ENCODE results near the gene MRPL52.
"Not testable (repeated sequence)": the region's sequence is repeated elsewhere in the genome, so short reads cannot be mapped to it uniquely, and the experiment has no call there.

Gene MRPL52

DNA sequence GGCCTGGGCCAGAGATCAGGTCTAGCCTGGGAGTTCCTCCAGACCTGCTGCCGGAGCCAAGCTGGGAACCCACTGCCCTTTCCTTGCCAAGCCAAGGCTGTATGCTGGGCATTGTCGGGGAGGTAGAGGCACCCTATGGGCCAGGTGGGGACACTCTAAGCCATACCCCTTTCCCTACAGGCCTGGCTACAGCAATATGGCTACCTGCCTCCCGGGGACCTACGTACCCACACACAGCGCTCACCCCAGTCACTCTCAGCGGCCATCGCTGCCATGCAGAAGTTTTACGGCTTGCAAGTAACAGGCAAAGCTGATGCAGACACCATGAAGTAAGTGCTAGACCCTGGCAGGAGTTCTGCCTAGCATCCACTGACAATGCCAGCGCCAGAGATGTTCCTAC, 11.6 kb downstream of the MRPL52 start:
- no peak for DNase-seq

GRCh38 chr14:22841769-22842168, 12.1 kb downstream of the MRPL52 start:
- DNase-seq, result no peak

DNA sequence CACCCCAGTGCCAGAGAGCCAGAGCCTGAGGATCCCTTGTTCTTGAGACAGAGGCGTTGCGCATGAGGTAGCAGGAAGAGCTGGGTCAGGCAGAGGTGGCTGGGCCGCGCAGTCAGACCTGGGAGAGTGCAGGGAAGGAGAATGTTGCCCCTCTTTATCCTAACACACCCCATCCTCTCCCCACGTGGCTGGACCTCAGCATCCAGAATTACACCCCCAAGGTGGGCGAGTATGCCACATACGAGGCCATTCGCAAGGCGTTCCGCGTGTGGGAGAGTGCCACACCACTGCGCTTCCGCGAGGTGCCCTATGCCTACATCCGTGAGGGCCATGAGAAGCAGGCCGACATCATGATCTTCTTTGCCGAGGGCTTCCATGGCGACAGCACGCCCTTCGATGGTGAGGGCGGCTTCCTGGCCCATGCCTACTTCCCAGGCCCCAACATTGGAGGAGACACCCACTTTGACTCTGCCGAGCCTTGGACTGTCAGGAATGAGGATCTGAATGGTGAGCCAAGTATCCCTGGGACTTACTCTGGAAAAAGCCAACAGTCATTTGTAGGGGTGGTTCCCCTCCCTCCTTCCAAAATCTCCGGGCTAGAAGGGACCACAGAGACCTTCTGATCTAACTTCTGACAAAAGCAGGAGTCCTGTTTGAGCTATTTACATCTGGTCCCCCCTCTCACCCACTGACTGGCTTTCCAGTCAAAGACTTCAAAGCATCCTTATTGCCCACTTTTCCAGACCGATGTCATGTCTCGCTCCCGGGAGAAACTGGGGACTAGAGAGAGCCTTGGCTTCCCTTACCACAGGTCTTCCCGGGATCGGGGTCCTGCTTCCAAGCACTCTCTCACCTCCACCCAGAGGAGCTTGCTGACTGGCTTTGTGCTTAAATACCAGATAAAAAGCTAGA, 12.8 kb downstream of the MRPL52 start:
- no peak for DNase-seq

GRCh38 chr14:22843123-22843925, 13.6 kb downstream of the MRPL52 start:
- no peak for DNase-seq

DNA sequence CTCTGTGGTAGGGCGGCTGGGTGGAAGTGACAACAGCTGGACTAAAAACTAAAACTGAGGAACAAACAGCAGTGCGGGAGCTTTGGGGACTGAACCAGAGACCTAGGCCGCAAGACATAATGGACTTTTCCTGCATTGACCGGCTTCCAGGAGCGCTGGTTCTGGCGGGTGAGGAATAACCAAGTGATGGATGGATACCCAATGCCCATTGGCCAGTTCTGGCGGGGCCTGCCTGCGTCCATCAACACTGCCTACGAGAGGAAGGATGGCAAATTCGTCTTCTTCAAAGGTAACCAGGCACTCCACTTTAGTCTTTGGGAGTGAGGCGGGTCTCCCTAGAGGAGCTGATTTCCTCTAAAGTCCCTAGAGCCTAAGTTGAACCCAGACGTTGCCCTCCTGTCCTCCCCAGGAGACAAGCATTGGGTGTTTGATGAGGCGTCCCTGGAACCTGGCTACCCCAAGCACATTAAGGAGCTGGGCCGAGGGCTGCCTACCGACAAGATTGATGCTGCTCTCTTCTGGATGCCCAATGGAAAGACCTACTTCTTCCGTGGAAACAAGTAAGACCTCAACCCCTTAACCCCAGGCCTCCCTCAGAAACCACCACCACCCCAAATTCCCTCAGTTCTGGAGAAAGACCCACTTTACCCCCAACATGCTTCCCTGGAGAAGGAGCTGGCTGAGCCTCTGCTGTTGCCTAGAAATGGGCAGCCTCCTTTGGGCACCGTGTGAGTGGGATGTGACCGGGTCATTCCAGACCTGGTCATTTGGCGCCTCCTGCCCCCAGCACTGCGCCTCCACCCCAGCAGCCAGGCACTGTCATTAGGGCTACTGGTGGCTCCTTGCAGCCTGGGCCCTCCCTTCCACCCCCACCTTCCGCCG, 14.8 kb downstream of the MRPL52 start:
- no peak for DNase-seq

- no peak for DNase-seq
Measured at GRCh38 chr14:22845103-22845394, 15.4 kb downstream of the MRPL52 start.

DNA sequence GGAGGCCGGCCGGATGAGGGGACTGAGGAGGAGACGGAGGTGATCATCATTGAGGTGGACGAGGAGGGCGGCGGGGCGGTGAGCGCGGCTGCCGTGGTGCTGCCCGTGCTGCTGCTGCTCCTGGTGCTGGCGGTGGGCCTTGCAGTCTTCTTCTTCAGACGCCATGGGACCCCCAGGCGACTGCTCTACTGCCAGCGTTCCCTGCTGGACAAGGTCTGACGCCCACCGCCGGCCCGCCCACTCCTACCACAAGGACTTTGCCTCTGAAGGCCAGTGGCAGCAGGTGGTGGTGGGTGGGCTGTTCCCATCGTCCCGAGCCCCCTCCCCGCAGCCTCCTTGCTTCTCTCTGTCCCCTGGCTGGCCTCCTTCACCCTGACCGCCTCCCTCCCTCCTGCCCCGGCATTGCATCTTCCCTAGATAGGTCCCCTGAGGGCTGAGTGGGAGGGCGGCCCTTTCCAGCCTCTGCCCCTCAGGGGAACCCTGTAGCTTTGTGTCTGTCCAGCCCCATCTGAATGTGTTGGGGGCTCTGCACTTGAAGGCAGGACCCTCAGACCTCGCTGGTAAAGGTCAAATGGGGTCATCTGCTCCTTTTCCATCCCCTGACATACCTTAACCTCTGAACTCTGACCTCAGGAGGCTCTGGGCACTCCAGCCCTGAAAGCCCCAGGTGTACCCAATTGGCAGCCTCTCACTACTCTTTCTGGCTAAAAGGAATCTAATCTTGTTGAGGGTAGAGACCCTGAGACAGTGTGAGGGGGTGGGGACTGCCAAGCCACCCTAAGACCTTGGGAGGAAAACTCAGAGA, 16.3 kb downstream of the MRPL52 start:
- DNase-seq, result no peak

DNA sequence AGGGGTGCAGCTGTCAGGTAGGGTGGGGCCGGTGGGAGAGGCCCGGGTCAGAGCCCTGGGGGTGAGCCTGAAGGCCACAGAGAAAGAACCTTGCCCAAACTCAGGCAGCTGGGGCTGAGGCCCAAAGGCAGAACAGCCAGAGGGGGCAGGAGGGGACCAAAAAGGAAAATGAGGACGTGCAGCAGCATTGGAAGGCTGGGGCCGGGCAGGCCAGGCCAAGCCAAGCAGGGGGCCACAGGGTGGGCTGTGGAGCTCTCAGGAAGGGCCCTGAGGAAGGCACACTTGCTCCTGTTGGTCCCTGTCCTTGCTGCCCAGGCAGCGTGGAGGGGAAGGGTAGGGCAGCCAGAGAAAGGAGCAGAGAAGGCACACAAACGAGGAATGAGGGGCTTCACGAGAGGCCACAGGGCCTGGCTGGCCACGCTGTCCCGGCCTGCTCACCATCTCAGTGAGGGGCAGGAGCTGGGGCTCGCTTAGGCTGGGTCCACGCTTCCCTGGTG, 17.2 kb downstream of the MRPL52 start:
- DNase-seq, result no peak

- no peak for DNase-seq
Measured at GRCh38 chr14:22847661-22848341, 18.1 kb downstream of the MRPL52 start.

DNA sequence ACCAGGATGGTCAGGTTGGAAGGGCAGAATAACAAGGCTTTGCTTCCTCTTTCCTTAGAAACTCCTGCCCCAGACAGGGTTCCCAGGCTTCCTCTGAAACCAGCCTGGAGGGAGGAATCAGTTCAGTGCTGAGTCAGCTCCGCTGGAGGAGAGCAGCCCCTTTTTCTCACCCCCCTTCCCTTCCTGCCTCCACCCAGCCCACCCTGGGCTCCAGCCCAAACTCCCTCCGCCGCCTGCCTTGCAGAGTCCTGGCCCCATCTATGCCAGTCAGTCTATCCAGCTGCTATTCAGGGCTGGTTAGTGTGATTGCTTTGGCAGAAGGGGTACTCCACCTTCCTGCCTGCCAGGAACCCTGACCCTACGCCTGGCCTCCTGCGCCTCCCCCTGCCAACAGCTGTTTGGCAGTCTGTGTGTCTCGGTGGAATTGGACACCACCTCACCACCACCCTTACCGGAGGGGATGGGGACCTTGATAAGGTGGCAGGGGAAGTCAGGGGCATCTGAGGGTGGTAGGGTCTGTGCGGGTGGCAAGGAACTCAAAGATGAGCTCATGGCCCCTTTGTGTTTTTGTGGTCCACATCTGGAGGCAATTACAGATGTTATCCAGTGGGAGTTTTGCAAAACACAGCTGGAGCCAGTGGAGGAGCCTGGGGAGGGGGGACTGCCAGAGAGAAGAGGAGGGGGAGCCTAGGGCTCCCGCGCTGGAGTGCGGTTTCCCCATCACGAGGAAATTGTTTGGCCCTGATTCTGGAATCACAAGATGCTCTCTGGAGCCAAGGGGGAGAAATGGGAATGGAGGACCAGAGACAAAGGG, 18.9 kb downstream of the MRPL52 start:
- peak; percentile 88 for DNase-seq

DNA sequence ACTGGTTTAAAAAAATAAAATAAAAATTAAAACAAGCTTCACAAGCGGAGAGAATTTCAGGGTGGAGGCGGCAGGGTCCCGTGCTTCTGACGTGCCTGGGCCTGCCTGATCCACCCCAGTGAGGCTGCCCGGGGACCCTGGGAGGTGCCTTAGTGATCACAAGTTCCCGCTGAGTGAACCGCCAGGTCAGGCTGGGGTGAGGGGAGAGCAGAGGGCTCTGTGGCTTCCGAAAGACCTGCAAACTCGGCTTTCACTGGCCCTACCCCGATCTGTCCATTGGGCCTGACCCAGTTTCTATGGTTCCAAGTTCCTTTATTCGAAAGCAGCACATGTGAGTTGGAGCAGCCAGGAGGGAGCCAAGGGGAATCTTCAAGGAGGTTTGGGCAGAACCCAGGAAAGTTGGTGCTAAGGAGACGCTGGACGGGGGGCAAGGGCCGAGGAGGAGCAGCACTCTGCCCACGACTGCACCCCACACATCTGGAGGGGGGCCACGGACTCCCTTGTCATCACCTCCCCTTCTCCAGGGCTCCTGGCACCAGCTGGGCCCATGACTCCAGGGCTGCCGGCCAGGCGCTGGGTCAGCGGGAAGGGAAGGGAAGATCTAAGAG, 19.6 kb downstream of the MRPL52 start:
- no peak for DNase-seq

GRCh38 chr14:22850944-22851764, 21.5 kb downstream of the MRPL52 start:
- peak; percentile 88 for DNase-seq

GRCh38 chr14:22852178-22852577, 22.5 kb downstream of the MRPL52 start:
- not testable (repeated sequence) for DNase-seq

DNA sequence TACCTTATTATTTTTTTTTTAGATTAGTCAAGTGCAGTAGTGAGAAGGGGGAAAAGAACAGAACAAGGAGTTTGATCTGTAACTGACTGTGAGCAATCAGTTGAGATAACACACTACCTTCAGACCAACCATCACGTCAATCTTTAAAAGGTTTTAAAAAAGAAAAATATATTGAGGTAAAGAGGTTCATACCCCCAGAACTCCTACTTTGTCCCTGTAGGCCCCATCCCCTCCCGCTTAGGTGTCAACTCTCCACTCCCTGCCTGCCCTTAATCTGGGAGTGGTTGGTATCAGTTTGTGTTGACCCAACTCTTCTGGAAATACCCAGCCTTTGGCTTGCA, 22.9 kb downstream of the MRPL52 start:
- DNase-seq, result no peak

DNA sequence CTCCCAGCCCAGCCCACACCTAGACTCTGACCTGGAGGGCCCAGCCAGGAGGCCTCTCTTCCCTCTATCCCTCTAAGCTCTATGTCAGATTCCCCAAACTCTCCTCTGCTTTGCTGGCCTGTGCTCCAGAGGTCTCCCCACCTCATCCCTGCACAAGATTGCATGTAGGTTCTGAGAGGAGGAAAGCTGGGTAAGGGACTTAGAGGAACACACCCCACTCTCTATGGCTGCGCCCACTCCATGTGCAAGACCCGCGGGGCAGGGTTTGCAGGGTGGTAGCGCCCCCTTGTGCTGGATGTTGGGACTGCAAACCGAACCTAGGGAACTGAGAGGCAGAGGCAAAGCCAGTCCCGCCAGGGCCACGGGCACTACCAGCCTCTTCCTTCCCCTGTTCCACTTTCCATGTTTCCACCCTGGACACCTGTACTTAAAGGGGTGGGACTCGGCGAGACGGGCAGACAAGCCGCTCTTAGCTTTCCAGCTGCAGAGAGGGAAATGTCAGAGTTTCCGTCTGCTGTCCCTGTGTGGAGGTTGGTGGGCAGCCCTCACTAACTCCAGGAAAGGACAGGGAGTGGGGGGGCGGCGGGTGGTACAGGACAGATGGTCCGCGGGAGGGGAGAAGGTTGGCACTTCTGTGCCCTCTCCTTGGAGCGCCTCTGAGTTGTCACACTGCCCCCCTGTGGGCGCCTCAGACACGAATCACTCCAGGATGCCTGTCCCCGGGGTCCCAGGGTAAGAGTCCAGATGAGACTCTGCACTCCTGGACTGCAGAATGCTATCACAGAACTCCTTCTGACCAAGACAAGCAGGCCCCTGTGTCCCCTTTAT, 23.5 kb downstream of the MRPL52 start:
- peak; percentile 93 for DNase-seq

DNA sequence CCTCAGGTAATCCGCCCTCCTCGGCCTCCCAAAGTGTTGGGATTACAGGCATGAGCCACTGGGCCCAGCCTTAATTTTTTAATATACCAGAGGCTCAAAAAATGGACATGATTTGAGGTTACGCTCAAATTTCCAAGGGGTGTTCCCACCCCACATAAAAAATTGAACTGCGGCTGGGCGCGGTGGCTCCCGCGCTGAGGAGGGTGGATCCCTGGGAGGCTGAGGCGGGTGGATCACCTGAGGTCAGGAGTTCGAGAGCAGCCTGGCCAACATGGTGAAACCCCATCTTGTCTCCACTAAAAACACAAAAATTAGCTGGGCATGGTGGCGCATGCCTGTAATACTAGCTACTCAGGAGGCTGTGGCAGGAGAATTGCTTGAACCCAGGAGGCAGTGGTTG, 24.6 kb downstream of the MRPL52 start:
- not testable (repeated sequence) for DNase-seq

GRCh38 chr14:22854963-22855724, 25.5 kb downstream of the MRPL52 start:
- peak; percentile 53 for DNase-seq

GRCh38 chr14:22856428-22856827, 26.7 kb downstream of the MRPL52 start:
- DNase-seq, result no peak
